Endothelial cell of umbilical vein (primary cell): ENCODE measurements around the gene SH3GL1. TPM values are rescaled to one million over a fixed set of nuclear protein-coding genes. Genes with fewer than 3 reads are reported as not detected.

Experiments
- BruUV-seq: library from RNA; stranded (reverse); fragments of 400-500 nt; replicated peaks from 2 replicates; lab custom pipeline; 2021; lab: Mats Ljungman, UMichigan
- CTCF ChIA-PET: fragments of 300-600, 350-600 bp; sonication (Branson Sonifier 250); formaldehyde crosslinking; loops from one replicate; lab custom pipeline; 2021; ENCODE audit warnings: antibody characterized with exemption, inconsistent platforms; lab: Charles Lee
- POLR2A ChIA-PET: fragments of 300-600, 350-600 bp; sonication (Branson Sonifier 250); formaldehyde crosslinking; loops from one replicate; lab custom pipeline; 2021; ENCODE audit warnings: antibody characterized with exemption, inconsistent platforms; lab: Charles Lee
- DNase-seq: peaks from one replicate; pipeline ENCODE4 v3.0.0-alpha.2; 2011; ENCODE audit warnings: low read depth, low spot score
- FAIRE-seq: peaks from 2 replicates; lab custom pipeline; 2011; peaks lifted over from hg19 to GRCh38; lab: Jason Lieb, UNC
- H2AFZ ChIP-seq: 2 replicates; pipeline ENCODE4 v1.6.0; 2012; ENCODE audit warnings: low read depth, low read length, control low read depth, inconsistent platforms
- H3K27ac ChIP-seq: 2 replicates; pipeline ENCODE4 v1.5.1; 2011; ENCODE audit warnings: low read depth, mild to moderate bottlenecking, control low read depth, low read length, moderate library complexity; ENCODE audit not compliant: insufficient read depth
- H3K27me3 ChIP-seq, 2 experiments: 2 replicates each; pipeline versions ENCODE4 v1.6.0 to v1.6.1; 2011; ENCODE audit warnings: low read length in 2 of 2, mixed read lengths in 1 of 2; ENCODE audit not compliant: control insufficient read depth in 2 of 2, insufficient read depth in 2 of 2
- H3K36me3 ChIP-seq, 2 experiments: 2 replicates in 1 of 2; 3 replicates in 1 of 2; pipeline ENCODE4 v1.5.1; 2011; ENCODE audit warnings: low read length in 2 of 2, mild to moderate bottlenecking in 1 of 2, moderate library complexity in 1 of 2; ENCODE audit not compliant: control insufficient read depth in 2 of 2, insufficient read depth in 2 of 2; ENCODE audit errors: extremely low read depth in 1 of 2
- H3K4me1 ChIP-seq: 3 replicates; pipeline ENCODE4 v1.5.1; 2011; ENCODE audit warnings: mild to moderate bottlenecking, low read length; ENCODE audit not compliant: control insufficient read depth, insufficient read depth; ENCODE audit errors: extremely low read depth
- H3K4me2 ChIP-seq: 2 replicates; pipeline ENCODE4 v1.6.1; 2011; ENCODE audit warnings: low read length, control low read depth, mixed read lengths; ENCODE audit not compliant: insufficient read depth
- H3K4me3 ChIP-seq, 3 experiments: fragments of 200-600 bp in 1 of 3; sonication (generic), shearing (Covaris generic) in 1 of 3; replicated peaks in 1 of 3; 2 replicates each; pipeline ENCODE4 v1.5.1; 2011 to 2016; ENCODE audit warnings: control low read depth in 3 of 3, low read length in 3 of 3, mild to moderate bottlenecking in 2 of 3, inconsistent platforms in 1 of 3, low read depth in 1 of 3, moderate library complexity in 1 of 3; ENCODE audit not compliant: insufficient read depth in 1 of 3
- H3K79me2 ChIP-seq: 2 replicates; pipeline ENCODE4 v1.6.0; 2012; ENCODE audit warnings: low read length, inconsistent platforms; ENCODE audit not compliant: control insufficient read depth, insufficient read depth
- H3K9ac ChIP-seq: replicated peaks from 2 replicates; pipeline ENCODE3; 2011; ENCODE audit warnings: low read length, control low read depth; ENCODE audit not compliant: insufficient read depth; ENCODE audit errors: extremely low read depth
- H3K9me1 ChIP-seq: replicated peaks from 3 replicates; pipeline ENCODE4 v1.6.0; 2011; ENCODE audit warnings: mild to moderate bottlenecking, low read length; ENCODE audit not compliant: control insufficient read depth, insufficient read depth; ENCODE audit errors: extremely low read depth
- H3K9me3 ChIP-seq: replicated peaks from 2 replicates; pipeline ENCODE4 v1.5.1; 2012; ENCODE audit warnings: low read length, inconsistent platforms; ENCODE audit not compliant: control insufficient read depth, insufficient read depth
- H4K20me1 ChIP-seq: replicated peaks from 2 replicates; pipeline ENCODE3; 2011; ENCODE audit warnings: mild to moderate bottlenecking, low read length; ENCODE audit not compliant: control insufficient read depth, insufficient read depth; ENCODE audit errors: extremely low read depth
- CTCF ChIP-seq, 2 donors: IDR thresholded peaks; 1 replicate in 1 of 2; 2 replicates in 1 of 2; pipeline ENCODE4 v1.5.1; 2011; ENCODE audit warnings: low read length in 2 of 2, mild to moderate bottlenecking in 2 of 2, moderate library complexity in 2 of 2, control low read depth in 1 of 2, inconsistent platforms in 1 of 2, low read depth in 1 of 2; ENCODE audit not compliant: insufficient read depth in 1 of 2; ENCODE audit errors: extremely low read depth in 1 of 2
- FOS ChIP-seq: IDR thresholded peaks from 2 replicates; pipeline ENCODE4 v1.6.1; 2011; ENCODE audit warnings: mild to moderate bottlenecking, low read length, moderate library complexity, borderline replicate concordance; ENCODE audit not compliant: insufficient read depth
- GATA2 ChIP-seq: IDR thresholded peaks from 2 replicates; pipeline ENCODE4 v1.7.0; 2011; ENCODE audit warnings: low read depth, mild to moderate bottlenecking, moderate library complexity, mixed read lengths, low read length; ENCODE audit not compliant: insufficient read length, insufficient read depth
- JUN ChIP-seq: IDR thresholded peaks from 2 replicates; pipeline ENCODE4 v1.6.1; 2011; ENCODE audit warnings: borderline replicate concordance, low read depth; ENCODE audit not compliant: insufficient read length, insufficient read depth
- MYC ChIP-seq: IDR thresholded peaks from one replicate; pipeline ENCODE4 v1.6.1; 2011; ENCODE audit warnings: mild to moderate bottlenecking, low read depth, low read length
- POLR2AphosphoS5 ChIP-seq: IDR thresholded peaks from 2 replicates; pipeline ENCODE4 v1.6.1; 2012; ENCODE audit warnings: low read depth, mild to moderate bottlenecking, control low read depth, low read length, moderate library complexity; ENCODE audit not compliant: insufficient read depth
- dilution Hi-C: fragments of 300-500 bp; cut with MboI; formaldehyde crosslinking; loops from one replicate; pipeline ENCODE4 v1.15.0; 2019; ENCODE audit warnings: low sequenced_read_pairs; ENCODE audit not compliant: extremely low pct_ligation_motif_present
- intact Hi-C: fragments of 100-400 bp; cut with micrococcal nuclease; formaldehyde crosslinking; loops from one replicate; pipeline ENCODE4 v1.10.0; 2022
- polyA plus RNA-seq, 4 experiments: library from polyadenylated mRNA; depleted of rRNA in 3 of 4; stranded (reverse) in 3 of 4; unstranded in 1 of 4; fragments of >200 nt; gene quantifications; 2 replicates each; pipeline versions ENCODE4 v1.2.1 to v1.2.3, GENCODE V29; 2011 to 2012; ENCODE audit warnings: missing spikeins in 1 of 4
- total RNA-seq: library from RNA; stranded (reverse); gene quantifications from 2 replicates; pipeline ENCODE4 v1.2.3, GENCODE V29; 2021
- TF ChIP-seq, protein P1 (sequence below): IDR thresholded peaks from 2 replicates; pipeline ENCODE4 v1.6.1; 2011; ENCODE audit not compliant: insufficient read depth, insufficient read length

Gene SH3GL1
- total and polyA plus RNA-seq, 2 donors (not counting 3 experiments of a cell fraction or from before 2014, with no cell fraction given): 143 to 145 TPM

- CTCF ChIA-PET: no interaction called here
- Histone ChIP-seq H3K9me3 (no peaks in the 10 kb centered on the region), H3K36me3 (peaks cover 5% of the 10 kb centered on the region in 2 experiments), H3K27ac (no peak overlapping the region), H3K9me1 (no peaks in the 10 kb centered on the region), H4K20me1 (no peaks in the 10 kb centered on the region), H3K27me3 (no peaks in the 10 kb centered on the region), H3K4me1 (no peaks in the 10 kb centered on the region), H3K9ac (no peak overlapping the region), H3K4me2 (no peak overlapping the region), H2AFZ (no peak overlapping the region), H3K4me3 (no peak overlapping the region), H3K79me2 (no peaks in the 10 kb centered on the region)
- DNase-seq (no peak), FAIRE-seq (no peak)
- POLR2A ChIA-PET: no interaction called here
- intact Hi-C loops: no loop called here
- TF ChIP-seq POLR2AphosphoS5 (no peak), JUN (no peak), FOS (no peak), GATA2 (no peak), MYC (no peak), CTCF (IDR thresholded peaks at IDR 0.05; ENCODE audit: extremely low read depth in 1 of 2, insufficient read depth in 1 of 2, low read depth in 1 of 2, low read length in 2 of 2) (no peak)
- TF ChIP-seq, protein P1, sequence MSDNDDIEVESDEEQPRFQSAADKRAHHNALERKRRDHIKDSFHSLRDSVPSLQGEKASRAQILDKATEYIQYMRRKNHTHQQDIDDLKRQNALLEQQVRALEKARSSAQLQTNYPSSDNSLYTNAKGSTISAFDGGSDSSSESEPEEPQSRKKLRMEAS: no peak
- dilution Hi-C loops: no loop called here
- no TSS peak for BruUV-seq
Observed at GRCh38 chr19:4437103-4437502, 36.8 kb upstream of the SH3GL1 start.
